Mesenchymal stem cell (in vitro differentiated cells and primary cell): Measurements from ENCODE around the gene IGFBP4.
A peak's percentile ranks its signal among the peaks of the same experiment; 100 is the strongest.

Experiments
- DNase-seq: peaks from one replicate; pipeline ENCODE4 v3.0.0-alpha.2; 2013
- H2AFZ ChIP-seq: one replicate; pipeline ENCODE4 v1.6.1; 2013; ENCODE audit warnings: low read depth, mild to moderate bottlenecking, control low read depth, inconsistent platforms, low read length, moderate library complexity
- H2AK5ac ChIP-seq: 2 replicates; pipeline ENCODE4 v1.6.1; 2013; ENCODE audit warnings: low read length, moderate library complexity, mild to moderate bottlenecking, inconsistent platforms; ENCODE audit not compliant: severe bottlenecking
- H2BK120ac ChIP-seq: one replicate; pipeline ENCODE4 v1.6.1; 2013; ENCODE audit warnings: low read depth, mild to moderate bottlenecking, inconsistent platforms, low read length, moderate library complexity
- H2BK12ac ChIP-seq, 2 experiments: one replicate each; pipeline ENCODE4 v1.6.1; 2013; ENCODE audit warnings: inconsistent platforms in 2 of 2, low read length in 2 of 2, mild to moderate bottlenecking in 2 of 2, moderate library complexity in 2 of 2, control low read depth in 1 of 2
- H2BK15ac ChIP-seq: one replicate; pipeline ENCODE4 v1.6.1; 2013; ENCODE audit warnings: mild to moderate bottlenecking, low read depth, inconsistent platforms; ENCODE audit not compliant: poor library complexity, severe bottlenecking
- H2BK5ac ChIP-seq: 2 replicates; pipeline ENCODE4 v1.6.1; 2013; ENCODE audit warnings: low read depth, mild to moderate bottlenecking, low read length, control low read depth, inconsistent platforms; ENCODE audit not compliant: poor library complexity, severe bottlenecking
- H3K14ac ChIP-seq, 2 experiments: one replicate each; pipeline ENCODE4 v1.6.1; 2013; ENCODE audit warnings: inconsistent platforms in 2 of 2, low read length in 2 of 2, control low read depth in 1 of 2, mild to moderate bottlenecking in 1 of 2, moderate library complexity in 1 of 2
- H3K18ac ChIP-seq, 2 experiments: one replicate each; pipeline ENCODE4 v1.6.1; 2013; ENCODE audit warnings: inconsistent platforms in 2 of 2, low read length in 2 of 2, control low read depth in 1 of 2, low read depth in 1 of 2, mild to moderate bottlenecking in 1 of 2
- H3K23ac ChIP-seq, 2 experiments: one replicate each; pipeline ENCODE4 v1.6.1; 2013; ENCODE audit warnings: inconsistent platforms in 2 of 2, low read length in 2 of 2, mild to moderate bottlenecking in 2 of 2, moderate library complexity in 2 of 2, control low read depth in 1 of 2
- H3K27ac ChIP-seq: 2 replicates; pipeline ENCODE4 v1.5.1; 2013; ENCODE audit warnings: mild to moderate bottlenecking, moderate library complexity, low read length, control low read depth, inconsistent platforms; ENCODE audit not compliant: poor library complexity, severe bottlenecking
- H3K27me3 ChIP-seq, 2 experiments: 2 replicates each; pipeline versions ENCODE4 v1.6.1 to v1.7.0; 2013; ENCODE audit warnings: low read length in 2 of 2, mild to moderate bottlenecking in 2 of 2, moderate library complexity in 2 of 2, control low read depth in 1 of 2, inconsistent platforms in 1 of 2; ENCODE audit not compliant: control insufficient read depth in 1 of 2, insufficient read depth in 1 of 2
- H3K36me3 ChIP-seq, 2 experiments: 2 replicates each; pipeline versions ENCODE4 v1.6.1 to v1.7.0; 2013; ENCODE audit warnings: low read length in 2 of 2, control low read depth in 1 of 2, inconsistent platforms in 1 of 2, low read depth in 1 of 2, mild to moderate bottlenecking in 1 of 2; ENCODE audit not compliant: insufficient read depth in 2 of 2, control insufficient read depth in 1 of 2
- H3K4ac ChIP-seq, 2 experiments: one replicate each; pipeline ENCODE4 v1.6.1; 2013; ENCODE audit warnings: inconsistent platforms in 2 of 2, low read length in 2 of 2, mild to moderate bottlenecking in 2 of 2, moderate library complexity in 2 of 2, control low read depth in 1 of 2, low read depth in 1 of 2
- H3K4me1 ChIP-seq: 2 replicates; pipeline ENCODE4 v1.6.1; 2013; ENCODE audit warnings: low read depth, low read length, control low read depth; ENCODE audit not compliant: control insufficient read depth, insufficient read depth
- H3K4me2 ChIP-seq: 2 replicates; pipeline ENCODE4 v1.6.1; 2013; ENCODE audit warnings: low read length, mild to moderate bottlenecking, inconsistent platforms; ENCODE audit not compliant: poor library complexity, severe bottlenecking
- H3K4me3 ChIP-seq, 2 experiments: 2 replicates each; pipeline versions ENCODE4 v1.5.1 to v1.7.0; 2013; ENCODE audit warnings: low read length in 2 of 2, mild to moderate bottlenecking in 2 of 2, control low read depth in 1 of 2, low read depth in 1 of 2; ENCODE audit not compliant: insufficient read depth in 1 of 2
- H3K79me1 ChIP-seq: replicated peaks from 2 replicates; pipeline ENCODE4 v1.6.1; 2013; ENCODE audit warnings: mild to moderate bottlenecking, control low read depth, low read length, inconsistent platforms; ENCODE audit not compliant: poor library complexity, severe bottlenecking
- H3K9ac ChIP-seq: 2 replicates; pipeline ENCODE4 v1.7.0; 2013; ENCODE audit warnings: mild to moderate bottlenecking, low read length, moderate library complexity
- H3K9me3 ChIP-seq: 2 replicates; pipeline ENCODE4 v1.7.0; 2013; ENCODE audit warnings: mild to moderate bottlenecking, low read length; ENCODE audit not compliant: control insufficient read depth
- H4K8ac ChIP-seq: one replicate; pipeline ENCODE4 v1.6.1; 2013; ENCODE audit warnings: inconsistent platforms, mild to moderate bottlenecking, low read length, moderate library complexity
- H4K91ac ChIP-seq: one replicate; pipeline ENCODE4 v1.6.1; 2013; ENCODE audit warnings: mild to moderate bottlenecking, low read length, inconsistent platforms
- WGBS: methylation state at CpG from one replicate; pipeline ENCODE4 v1.1.7; 2013; ENCODE audit warnings: mixed read lengths; 5-methylcytosine and 5-hydroxymethylcytosine counted together

IGFBP4 gene

GRCh38 chr17:40482722-40483121, 39.5 kb downstream of the IGFBP4 start:
- no peak overlapping the region for H3K9ac ChIP-seq
- no peak overlapping the region for H3K4ac ChIP-seq
- no peak overlapping the region for H2BK15ac ChIP-seq
- H3K18ac ChIP-seq, result no peak overlapping the region
- H3K4me1 ChIP-seq, result peaks cover 24% of the 10 kb centered on the region
- no peak overlapping the region for H2BK12ac ChIP-seq
- H3K27me3 ChIP-seq, result no peaks in the 10 kb centered on the region
- H2BK120ac ChIP-seq, result no peak overlapping the region
- no peak overlapping the region for H3K23ac ChIP-seq
- no peak overlapping the region for H4K8ac ChIP-seq
- H3K79me1 ChIP-seq, result no peaks in the 10 kb centered on the region
- no peak overlapping the region for H3K27ac ChIP-seq
- H3K14ac ChIP-seq, result no peak overlapping the region
- no peak for DNase-seq
- no peak overlapping the region for H2BK5ac ChIP-seq
- no peak overlapping the region for H3K4me2 ChIP-seq
- H3K4me3 ChIP-seq, result no peak overlapping the region
- no peaks in the 10 kb centered on the region for H3K36me3 ChIP-seq
- no peak overlapping the region for H2AK5ac ChIP-seq
- no peak overlapping the region for H2AFZ ChIP-seq
- H4K91ac ChIP-seq, result no peak overlapping the region
- WGBS, result 94% methylated on average over 4 of the region's 6 CpGs
- no peaks in the 10 kb centered on the region for H3K9me3 ChIP-seq

DNA sequence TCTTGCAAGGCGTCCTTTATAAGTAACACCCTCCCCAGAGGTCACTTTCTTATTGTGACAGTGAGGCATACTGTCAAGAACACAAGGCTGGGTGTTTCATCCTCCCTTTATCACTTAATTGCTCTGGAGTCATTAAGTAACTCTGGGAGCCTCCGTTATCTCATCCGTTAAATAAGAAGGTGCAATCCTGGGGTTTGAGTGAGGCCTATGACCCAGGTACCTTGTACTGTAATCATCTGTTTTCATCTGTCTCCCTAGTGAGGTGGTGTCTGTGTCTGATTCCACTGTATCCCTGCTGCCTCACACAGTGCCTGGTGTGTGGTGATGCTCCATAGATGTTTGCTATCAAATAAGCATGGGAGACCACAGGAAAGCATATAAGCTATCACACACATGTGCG, 40.4 kb downstream of the IGFBP4 start:
- no peak overlapping the region for H3K27ac ChIP-seq
- WGBS, result 69% methylated on average over 4 of the region's 4 CpGs

GRCh38 chr17:40484285-40484972, 41.2 kb downstream of the IGFBP4 start:
- Histone ChIP-seq H2BK5ac (no peak overlapping the region), H3K14ac (peak overlapping the region in 1 of 2 experiments; percentile 51), H3K4me1 (peaks cover 35% of the 10 kb centered on the region), H3K18ac (peak overlapping the region; percentile 76 to 79), H2BK12ac (peak overlapping the region; percentile 90 to 98), H3K4me3 (no peak overlapping the region), H2AK5ac (peak overlapping the region; percentile 88), H3K9ac (no peak overlapping the region), H2BK120ac (peak overlapping the region; percentile 73), H4K91ac (peak overlapping the region; percentile 83), H3K79me1 (no peaks in the 10 kb centered on the region), H3K23ac (no peak overlapping the region), H2BK15ac (peak overlapping the region; percentile 83), H3K27ac (no peak overlapping the region), H3K4ac (peak overlapping the region; percentile 88 to 93), H3K9me3 (no peaks in the 10 kb centered on the region), H3K27me3 (no peaks in the 10 kb centered on the region), H2AFZ (no peak overlapping the region), H4K8ac (peak overlapping the region; percentile 63), H3K4me2 (no peak overlapping the region), H3K36me3 (no peaks in the 10 kb centered on the region)
- 89% methylated on average over 18 of the region's 18 CpGs for WGBS
- no peak for DNase-seq

More for the DNA sequence above, 40.4 kb downstream of the IGFBP4 start:
- H3K23ac ChIP-seq, result no peak overlapping the region
- H2BK12ac ChIP-seq, result peak overlapping the region; percentile 90 to 98
- H3K9ac ChIP-seq, result no peak overlapping the region
- H2BK15ac ChIP-seq, result no peak overlapping the region
- H3K18ac ChIP-seq, result peak overlapping the region; percentile 64 to 76
- H2BK5ac ChIP-seq, result no peak overlapping the region
- peak overlapping the region in 1 of 2 experiments; percentile 52 for H3K4ac ChIP-seq
- H3K4me3 ChIP-seq, result no peak overlapping the region
- H3K9me3 ChIP-seq, result no peaks in the 10 kb centered on the region
- no peak overlapping the region for H2AFZ ChIP-seq
- no peak overlapping the region for H3K4me2 ChIP-seq
- no peaks in the 10 kb centered on the region for H3K79me1 ChIP-seq
- H4K8ac ChIP-seq, result peak overlapping the region; percentile 10
- no peak overlapping the region for H3K14ac ChIP-seq
- no peak overlapping the region for H2BK120ac ChIP-seq
- no peak for DNase-seq
- H2AK5ac ChIP-seq, result peak overlapping the region; percentile 33
- H4K91ac ChIP-seq, result no peak overlapping the region
- no peaks in the 10 kb centered on the region for H3K36me3 ChIP-seq
- peaks cover 31% of the 10 kb centered on the region for H3K4me1 ChIP-seq
- H3K27me3 ChIP-seq, result no peaks in the 10 kb centered on the region

GRCh38 chr17:40484973-40485530, 41.8 kb downstream of the IGFBP4 start:
- Histone ChIP-seq H3K27me3 (no peaks in the 10 kb centered on the region), H4K8ac (no peak overlapping the region), H3K18ac (peak overlapping the region; percentile 3 to 61), H4K91ac (peak overlapping the region; percentile 83), H3K27ac (no peak overlapping the region), H3K4me2 (no peak overlapping the region), H3K79me1 (no peaks in the 10 kb centered on the region), H2BK120ac (peak overlapping the region; percentile 93), H2AFZ (no peak overlapping the region), H2BK5ac (no peak overlapping the region), H3K4ac (peak overlapping the region in 1 of 2 experiments; percentile 93), H2AK5ac (peak overlapping the region; percentile 88), H3K14ac (no peak overlapping the region), H3K23ac (no peak overlapping the region), H2BK12ac (peak overlapping the region; percentile 75 to 98), H3K4me3 (no peak overlapping the region), H3K9me3 (no peaks in the 10 kb centered on the region), H3K4me1 (peaks cover 39% of the 10 kb centered on the region), H3K9ac (peak overlapping the region; percentile 88), H3K36me3 (no peaks in the 10 kb centered on the region), H2BK15ac (no peak overlapping the region)
- WGBS, result 93% methylated on average over 7 of the region's 7 CpGs
- DNase-seq, result no peak
